ENCODE data around the gene DHRSX. TPM values are rescaled to one million over a fixed set of nuclear protein-coding genes. Genes with fewer than 3 reads are reported as not detected.
"Not testable (repeated sequence)": the region's sequence is repeated elsewhere in the genome, so short reads cannot be mapped to it uniquely, and the experiment has no call there.

Gene DHRSX
- total RNA-seq, 8 experiments from 2014 or later = 8.4 to 19.7 (median 13.6) TPM

DNA sequence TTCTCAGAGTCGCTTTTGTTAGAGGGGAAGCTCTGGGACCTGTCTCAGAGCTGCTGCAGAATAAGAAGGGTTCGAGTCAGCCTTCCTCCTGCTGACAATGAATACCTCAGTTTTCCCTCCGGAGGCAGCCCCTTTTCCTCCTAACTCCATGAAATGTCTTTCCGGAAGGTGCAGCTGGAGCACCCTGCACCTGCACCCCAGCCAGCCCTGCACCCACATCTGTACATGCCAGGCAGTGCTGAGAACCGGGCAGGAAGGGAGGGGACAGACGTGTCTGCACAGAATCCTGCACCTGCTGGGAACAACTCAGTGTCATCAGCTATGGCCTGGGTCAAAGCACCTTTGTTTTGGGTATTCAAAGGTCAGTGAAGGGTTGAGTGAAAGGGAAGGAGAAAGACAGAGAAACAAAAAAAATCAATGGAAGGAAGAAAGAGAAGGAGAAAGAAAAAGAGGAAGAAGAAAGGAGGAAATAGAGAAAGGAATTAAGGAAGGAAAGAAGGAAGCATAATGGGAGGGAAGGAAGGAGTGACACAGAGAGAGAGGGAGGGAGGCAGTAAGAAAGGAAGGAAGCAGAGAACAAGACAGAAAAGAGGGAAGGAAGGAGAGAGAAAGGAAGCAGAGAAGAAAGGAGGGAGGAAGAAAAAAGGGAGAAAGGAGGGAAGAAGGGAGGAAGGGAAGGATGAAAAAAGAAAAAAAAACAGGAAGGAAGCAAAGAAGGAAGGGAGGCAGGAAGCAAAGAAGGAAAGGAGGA is 273.7 kb downstream of the DHRSX start:
- 28 to 100% (median 71%) methylated on average over 1 to 4 of the region's 6 CpGs; no CpG with 5 or more reads in 3 of the 10 experiments for WGBS, 10 experiments
- Histone ChIP-seq H3K4me1 (replicated peaks in 1 of 2) (no peaks in the 10 kb centered on the region), H3K4me3 (no peak overlapping the region), H3K27ac (no peak overlapping the region)
- in situ Hi-C loops (cut with MboI; ENCODE audit: low pct_unique_long_range_greater_than_20kb in 2 of 9, low sequenced_read_pairs in 9 of 9, unreplicated experiment in 9 of 9) = no loop called here
- ATAC-seq (replicated peaks in 6 of 8) = no peak

DNA sequence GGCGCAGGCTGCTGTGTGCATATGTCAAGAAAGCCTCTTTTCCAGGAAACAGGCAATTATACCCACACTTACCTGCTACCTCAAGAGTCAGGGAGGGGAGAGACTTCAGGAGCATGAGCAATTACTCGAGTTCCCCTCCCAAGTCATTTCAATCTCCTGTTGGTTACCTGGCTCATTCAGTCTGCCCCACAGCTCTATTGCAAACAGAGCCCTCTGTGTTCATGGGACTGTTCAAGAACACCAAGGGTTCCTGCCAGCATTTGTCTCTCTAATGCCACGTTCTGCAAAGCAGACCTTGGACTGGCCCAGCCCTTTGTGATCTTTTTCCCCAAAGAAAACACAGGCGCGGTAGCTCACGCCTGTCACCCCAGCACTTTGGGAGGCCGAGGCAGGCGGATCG is 274.6 kb downstream of the DHRSX start:
- WGBS, 10 experiments = 40 to 100% (median 83%) methylated on average over 1 to 3 of the region's 9 CpGs; no CpG with 5 or more reads in 5 of the 10 experiments
- in situ Hi-C loops (cut with MboI; ENCODE audit: low pct_unique_long_range_greater_than_20kb in 2 of 9, low sequenced_read_pairs in 9 of 9, unreplicated experiment in 9 of 9) = no loop called here
- Histone ChIP-seq H3K4me3 (no peak overlapping the region), H3K4me1 (replicated peaks in 1 of 2) (no peaks in the 10 kb centered on the region), H3K27ac (no peak overlapping the region)
- ATAC-seq (replicated peaks in 6 of 8) = no peak

DNA sequence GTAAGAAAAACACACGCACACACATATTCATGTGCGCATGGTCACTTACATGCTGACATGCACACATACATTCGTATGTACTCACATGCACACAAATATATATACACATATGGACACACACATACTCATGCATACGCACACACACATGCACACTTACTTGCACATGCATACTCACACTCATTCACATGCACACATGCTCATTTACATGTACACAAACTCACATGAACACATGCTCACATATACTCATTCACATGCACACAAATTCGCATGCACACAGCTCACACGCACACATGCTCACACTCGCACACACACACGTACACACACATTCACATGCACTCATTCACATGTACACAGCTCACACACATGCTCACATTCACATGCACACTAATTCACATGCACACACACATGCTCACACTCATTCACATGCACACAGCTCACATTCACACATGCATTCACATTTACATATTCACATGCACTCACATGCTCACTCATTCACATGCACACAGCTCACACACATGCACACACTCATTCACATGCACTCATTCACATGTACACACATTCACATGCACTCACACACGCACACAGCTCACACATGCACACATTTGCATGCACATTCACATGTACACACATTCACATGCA is 276.1 kb downstream of the DHRSX start:
- no peak for ATAC-seq (replicated peaks in 6 of 8)
- in situ Hi-C loops (cut with MboI; ENCODE audit: low pct_unique_long_range_greater_than_20kb in 2 of 9, low sequenced_read_pairs in 9 of 9, unreplicated experiment in 9 of 9) = no loop called here
- H3K27ac ChIP-seq = no peak overlapping the region
- H3K4me1 ChIP-seq (replicated peaks in 1 of 2) = no peaks in the 10 kb centered on the region
- 70 to 98% (median 92%) methylated on average over 3 to 8 of the region's 9 CpGs; no CpG with 5 or more reads in 3 of the 10 experiments for WGBS, 10 experiments
- no peak overlapping the region for H3K4me3 ChIP-seq

DNA sequence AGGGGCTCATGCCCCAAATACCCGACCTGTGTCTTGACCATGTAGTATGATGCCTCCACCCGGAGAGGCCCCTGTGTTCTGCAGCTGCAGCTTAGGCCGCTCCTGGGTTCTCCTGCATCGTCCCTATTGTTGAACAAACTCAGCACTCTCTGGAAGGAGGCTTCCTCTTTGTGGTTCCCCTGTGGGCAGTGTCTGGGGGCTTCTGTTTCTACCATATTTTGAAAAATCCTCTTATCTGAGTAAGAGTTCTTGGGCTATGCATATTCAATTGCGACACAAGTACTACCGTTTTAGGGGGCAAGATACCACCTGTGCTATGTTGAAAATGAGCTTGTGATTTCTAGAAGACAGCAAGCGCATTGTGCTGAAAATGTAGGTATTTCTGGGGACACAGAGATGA is 276.6 kb downstream of the DHRSX start:
- Histone ChIP-seq H3K4me1 (replicated peaks in 1 of 2) (no peaks in the 10 kb centered on the region), H3K4me3 (no peak overlapping the region), H3K27ac (no peak overlapping the region)
- no peak for ATAC-seq (replicated peaks in 6 of 8)
- 43 to 78% (median 60%) methylated on average over 1 to 5 of the region's 7 CpGs; no CpG with 5 or more reads in 3 of the 10 experiments for WGBS, 10 experiments
- in situ Hi-C loops (cut with MboI; ENCODE audit: low pct_unique_long_range_greater_than_20kb in 2 of 9, low sequenced_read_pairs in 9 of 9, unreplicated experiment in 9 of 9) = no loop called here

GRCh38 chrX:2220829-2221567 is 279.8 kb downstream of the DHRSX start:
- Histone ChIP-seq H3K4me3 (no peak overlapping the region), H3K4me1 (replicated peaks in 1 of 2) (no peaks in the 10 kb centered on the region), H3K27ac (no peak overlapping the region)
- no peak for ATAC-seq (replicated peaks in 6 of 8)
- in situ Hi-C loops (cut with MboI; ENCODE audit: low pct_unique_long_range_greater_than_20kb in 2 of 9, low sequenced_read_pairs in 9 of 9, unreplicated experiment in 9 of 9) = no loop called here
- WGBS, 10 experiments = 54 to 100% (median 91%) methylated on average over 2 to 11 of the region's 12 CpGs; no CpG with 5 or more reads in 1 of the 10 experiments

DNA sequence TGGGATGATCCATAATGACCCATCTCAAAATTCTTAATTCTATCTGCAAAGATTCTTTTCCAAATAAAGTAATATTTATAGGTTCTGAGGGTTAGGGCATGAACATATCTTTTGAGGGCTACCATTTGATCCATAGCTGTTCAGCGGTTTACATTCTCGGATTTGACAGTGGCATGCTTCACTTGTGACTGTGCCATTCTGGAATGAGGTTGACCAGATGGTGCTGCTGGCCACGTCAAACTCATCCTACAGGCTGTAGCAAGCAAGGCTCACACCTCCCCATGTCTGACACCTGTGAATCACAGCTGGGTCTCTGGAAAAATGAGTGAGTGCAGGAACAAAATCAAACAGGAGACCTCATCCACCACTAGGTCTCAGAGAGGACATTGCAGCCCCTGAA is 280.5 kb downstream of the DHRSX start:
- Histone ChIP-seq H3K27ac (no peak overlapping the region), H3K4me1 (replicated peaks in 1 of 2) (no peaks in the 10 kb centered on the region), H3K4me3 (no peak overlapping the region)
- 83 to 100% (median 100%) methylated on average over 1 to 3 of the region's 3 CpGs; no CpG with 5 or more reads in 4 of the 10 experiments for WGBS, 10 experiments
- in situ Hi-C loops (cut with MboI; ENCODE audit: low pct_unique_long_range_greater_than_20kb in 2 of 9, low sequenced_read_pairs in 9 of 9, unreplicated experiment in 9 of 9) = no loop called here
- no peak for ATAC-seq (replicated peaks in 6 of 8)

GRCh38 chrX:2214138-2214823 is 286.5 kb downstream of the DHRSX start:
- ATAC-seq (replicated peaks in 6 of 8); H3K4me1 ChIP-seq (replicated peaks in 1 of 2); in situ Hi-C loops (cut with MboI; ENCODE audit: low pct_unique_long_range_greater_than_20kb in 2 of 9, low sequenced_read_pairs in 9 of 9, unreplicated experiment in 9 of 9); H3K4me3 ChIP-seq; H3K27ac ChIP-seq: not testable (repeated sequence)
- 73 to 87% (median 83%) methylated on average over 1 to 7 of the region's 7 CpGs; no CpG with 5 or more reads in 1 of the 10 experiments for WGBS, 10 experiments

GRCh38 chrX:2211667-2212066 is 289.1 kb downstream of the DHRSX start:
- H3K4me3 ChIP-seq; in situ Hi-C loops (cut with MboI; ENCODE audit: low pct_unique_long_range_greater_than_20kb in 2 of 9, low sequenced_read_pairs in 9 of 9, unreplicated experiment in 9 of 9); H3K4me1 ChIP-seq (replicated peaks in 1 of 2); H3K27ac ChIP-seq; ATAC-seq (replicated peaks in 6 of 8): not testable (repeated sequence)
- 54 to 98% (median 85%) methylated on average over 1 to 13 of the region's 18 CpGs; no CpG with 5 or more reads in 2 of the 10 experiments for WGBS, 10 experiments

- no peak for ATAC-seq (replicated peaks in 6 of 8)
- H3K4me3 ChIP-seq = no peak overlapping the region
- 49 to 100% (median 80%) methylated on average over 1 to 3 of the region's 3 CpGs; no CpG with 5 or more reads in 2 of the 10 experiments for WGBS, 10 experiments
- in situ Hi-C loops (cut with MboI; ENCODE audit: low pct_unique_long_range_greater_than_20kb in 2 of 9, low sequenced_read_pairs in 9 of 9, unreplicated experiment in 9 of 9) = no loop called here
- peaks cover 0 to 4% of the 10 kb centered on the region in 2 donors for H3K4me1 ChIP-seq (replicated peaks in 1 of 2)
- no peak overlapping the region for H3K27ac ChIP-seq
These were observed 307.5 kb downstream of the DHRSX start for GRCh38 chrX:2193273-2193592.

DNA sequence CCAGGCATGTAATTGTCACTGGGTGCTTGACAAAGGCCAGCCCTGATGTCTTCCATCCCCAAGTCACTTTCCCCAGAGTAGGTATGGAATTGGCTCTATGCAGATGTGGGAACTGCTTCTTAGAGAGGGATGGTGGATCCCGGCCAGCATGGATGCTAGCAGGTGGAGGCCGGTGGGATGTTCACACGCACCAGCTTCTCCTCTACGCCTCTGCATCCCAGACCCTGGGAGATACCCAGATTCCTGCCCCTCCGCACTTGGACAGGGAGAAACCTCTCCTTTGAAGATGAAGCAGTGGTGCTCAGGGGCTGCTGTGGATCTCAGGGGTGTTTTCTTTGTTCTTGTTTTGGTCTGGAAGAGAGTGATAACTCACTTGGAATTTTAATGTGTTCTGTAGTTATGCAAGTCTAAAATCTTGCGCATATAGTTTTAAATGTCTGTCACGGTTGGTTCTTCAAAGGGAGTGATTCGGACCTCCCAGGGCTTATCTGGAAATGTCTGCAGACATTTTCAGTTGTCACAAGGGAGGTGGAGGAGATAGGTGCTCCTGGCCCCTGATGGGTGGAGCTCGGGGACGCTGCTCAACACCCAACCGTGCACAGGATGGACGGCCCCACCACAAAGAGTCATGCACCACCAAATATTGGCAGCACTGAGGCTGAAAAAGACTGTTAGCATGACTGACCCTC is 308.0 kb downstream of the DHRSX start:
- Histone ChIP-seq H3K4me3 (no peak overlapping the region), H3K27ac (no peak overlapping the region), H3K4me1 (replicated peaks in 1 of 2) (peaks cover 0 to 5% of the 10 kb centered on the region in 2 donors)
- WGBS, 10 experiments = 29 to 92% (median 59%) methylated on average over 2 to 7 of the region's 12 CpGs; no CpG with 5 or more reads in 4 of the 10 experiments
- in situ Hi-C loops (cut with MboI; ENCODE audit: low pct_unique_long_range_greater_than_20kb in 2 of 9, low sequenced_read_pairs in 9 of 9, unreplicated experiment in 9 of 9) = no loop called here
- ATAC-seq (replicated peaks in 6 of 8) = peak in 2 of 8 experiments; percentile 77 to 90

DNA sequence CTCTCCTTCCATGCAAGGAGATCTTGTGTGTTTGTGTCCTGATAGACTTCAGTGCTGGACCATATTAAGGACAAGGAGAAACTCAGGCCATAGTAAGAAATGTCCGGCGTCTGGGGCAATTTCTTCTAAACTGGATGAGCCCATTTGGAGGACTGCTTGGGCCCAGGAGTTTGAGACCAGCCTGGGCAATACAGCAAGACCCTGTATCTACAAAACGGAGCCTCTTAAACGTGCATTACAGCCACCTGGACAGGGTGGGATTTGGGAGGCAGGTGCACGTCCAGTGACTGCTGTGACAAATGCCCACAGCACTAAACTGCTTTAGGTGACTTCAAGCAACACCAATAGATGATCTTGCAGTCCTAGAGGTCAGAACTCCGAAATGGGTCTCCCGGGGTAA is 311.9 kb downstream of the DHRSX start:
- Histone ChIP-seq H3K4me1 (replicated peaks in 1 of 2) (peaks cover 0 to 5% of the 10 kb centered on the region in 2 donors), H3K4me3 (no peak overlapping the region), H3K27ac (no peak overlapping the region)
- in situ Hi-C loops (cut with MboI; ENCODE audit: low pct_unique_long_range_greater_than_20kb in 2 of 9, low sequenced_read_pairs in 9 of 9, unreplicated experiment in 9 of 9) = no loop called here
- WGBS, 10 experiments = 33 to 86% (median 74%) methylated on average over 1 to 4 of the region's 7 CpGs; no CpG with 5 or more reads in 7 of the 10 experiments
- ATAC-seq (replicated peaks in 6 of 8) = no peak

DNA sequence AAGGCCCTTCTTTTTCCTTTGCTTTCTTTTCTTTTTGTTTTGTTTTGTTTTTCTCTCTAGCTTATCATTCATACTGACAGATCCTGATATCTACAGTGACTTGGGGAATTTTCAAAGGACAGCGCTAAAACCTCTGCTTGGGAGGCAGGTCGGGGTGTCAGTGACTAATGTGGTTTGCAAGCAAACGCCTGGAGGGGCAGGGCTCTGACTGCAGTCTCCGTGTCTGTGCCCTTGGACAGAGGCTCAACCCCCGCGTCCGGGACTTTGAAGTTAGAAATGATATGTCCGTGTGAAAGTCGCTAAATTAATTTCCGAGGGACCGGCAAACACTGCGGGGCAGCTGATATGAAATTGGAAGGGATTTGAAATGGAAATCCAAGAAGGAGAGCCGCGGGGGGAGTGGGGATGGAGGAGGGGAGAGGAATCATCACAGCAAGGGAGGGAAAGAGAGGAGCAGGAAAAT is 312.4 kb downstream of the DHRSX start:
- in situ Hi-C loops (cut with MboI; ENCODE audit: low pct_unique_long_range_greater_than_20kb in 2 of 9, low sequenced_read_pairs in 9 of 9, unreplicated experiment in 9 of 9) = no loop called here
- Histone ChIP-seq H3K4me3 (no peak overlapping the region), H3K4me1 (replicated peaks in 1 of 2) (peaks cover 0 to 5% of the 10 kb centered on the region in 2 donors), H3K27ac (no peak overlapping the region)
- WGBS, 10 experiments = 0 to 48% (median 28%) methylated on average over 1 to 14 of the region's 14 CpGs; no CpG with 5 or more reads in 4 of the 10 experiments
- ATAC-seq (replicated peaks in 6 of 8) = peak in 3 of 8 experiments; percentile 42 to 76 (median 74)

Measured in motor neuron (in vitro differentiated cells).